ENCODE measurements around the gene IFNGR1. TPM values are rescaled to one million over a fixed set of nuclear protein-coding genes. Genes with fewer than 3 reads are reported as not detected.

IFNGR1 gene
- total and polyA plus RNA-seq, 2 of the 13 experiments (the other 11 are each of a cell fraction or from before 2014, with no cell fraction given), result 82.8 to 87.8 TPM

DNA sequence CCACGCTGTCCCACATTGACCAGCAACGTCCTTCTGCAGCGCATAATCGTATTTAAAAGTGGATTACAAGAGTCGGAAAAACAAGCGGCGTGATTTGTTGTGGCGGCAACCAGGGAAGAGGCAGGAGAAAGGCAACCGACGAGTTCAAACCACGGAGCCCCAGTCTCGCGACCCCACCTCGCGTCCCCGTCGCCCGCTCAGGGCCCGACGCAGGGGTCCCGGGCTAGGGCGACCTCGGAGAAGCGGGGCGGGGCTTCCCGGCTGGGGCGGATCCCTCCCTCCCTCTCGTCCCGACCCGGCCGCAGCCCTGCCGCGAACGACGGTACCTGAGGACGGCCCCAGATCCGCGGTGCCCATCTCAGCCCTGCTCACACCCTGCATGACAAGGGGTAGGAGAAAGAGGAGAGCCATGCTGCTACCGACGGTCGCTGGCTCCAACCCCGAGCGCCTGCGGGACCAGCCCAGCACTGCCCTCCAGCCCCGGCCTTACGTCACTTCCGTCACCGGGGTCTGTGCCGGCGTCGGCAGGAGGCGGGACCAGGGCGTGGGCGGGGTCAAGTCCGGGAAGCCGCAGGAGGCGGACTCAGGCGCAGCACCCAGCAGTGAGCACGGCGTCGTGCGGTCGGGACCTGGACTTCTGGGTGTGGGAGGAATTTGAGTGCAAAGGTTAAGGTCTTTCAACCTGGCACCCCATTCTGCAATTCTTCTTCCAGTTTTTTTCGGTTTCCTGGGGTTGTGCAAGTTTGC is at the start of gene IFNGR1 (continued):
- TF ChIP-seq ZBTB34 (CRISPR knock-in tag; IDR thresholded peaks at IDR 0.05), result 0 out of 2 replicates have a peak, but pooled peaks have one; percentile 54
- TF ChIP-seq ZNF275 (CRISPR knock-in tag; IDR thresholded peaks at IDR 0.05; ENCODE audit: borderline replicate concordance), result 0 out of 2 replicates have a peak, but pooled peaks have one; percentile 76
- peak; percentile 91 for TF ChIP-seq ZMYM4 (CRISPR knock-in tag; IDR thresholded peaks at IDR 0.05)
- peak; percentile 80 for TF ChIP-seq MED13 (CRISPR knock-in tag; IDR thresholded peaks at IDR 0.05)
- TF ChIP-seq HMGXB4 (CRISPR knock-in tag; IDR thresholded peaks at IDR 0.05; ENCODE audit: borderline replicate concordance in 1 of 2, low read depth in 1 of 2), result peak; percentile 75 to 94
- peak; percentile 69; the same call in 1 of the 2 replicates for TF ChIP-seq ZNF337 (CRISPR knock-in tag; IDR thresholded peaks at IDR 0.05; ENCODE audit: borderline replicate concordance, low read depth)
- peak; percentile 75; the same call in 1 of the 2 replicates for TF ChIP-seq ZNF704 (CRISPR knock-in tag; IDR thresholded peaks at IDR 0.05; ENCODE audit: borderline replicate concordance)
- peak; percentile 94 for TF ChIP-seq ARID5B (CRISPR knock-in tag; IDR thresholded peaks at IDR 0.05)
- TF ChIP-seq ZNF619 (CRISPR knock-in tag; IDR thresholded peaks at IDR 0.05), result peak; percentile 91
- TF ChIP-seq RFX1 (IDR thresholded peaks at IDR 0.05), result no peak
- TF ChIP-seq ZNF124 (CRISPR knock-in tag; IDR thresholded peaks at IDR 0.05), result no peak; the same call in 1 of the 2 replicates
- TF ChIP-seq, protein P1, sequence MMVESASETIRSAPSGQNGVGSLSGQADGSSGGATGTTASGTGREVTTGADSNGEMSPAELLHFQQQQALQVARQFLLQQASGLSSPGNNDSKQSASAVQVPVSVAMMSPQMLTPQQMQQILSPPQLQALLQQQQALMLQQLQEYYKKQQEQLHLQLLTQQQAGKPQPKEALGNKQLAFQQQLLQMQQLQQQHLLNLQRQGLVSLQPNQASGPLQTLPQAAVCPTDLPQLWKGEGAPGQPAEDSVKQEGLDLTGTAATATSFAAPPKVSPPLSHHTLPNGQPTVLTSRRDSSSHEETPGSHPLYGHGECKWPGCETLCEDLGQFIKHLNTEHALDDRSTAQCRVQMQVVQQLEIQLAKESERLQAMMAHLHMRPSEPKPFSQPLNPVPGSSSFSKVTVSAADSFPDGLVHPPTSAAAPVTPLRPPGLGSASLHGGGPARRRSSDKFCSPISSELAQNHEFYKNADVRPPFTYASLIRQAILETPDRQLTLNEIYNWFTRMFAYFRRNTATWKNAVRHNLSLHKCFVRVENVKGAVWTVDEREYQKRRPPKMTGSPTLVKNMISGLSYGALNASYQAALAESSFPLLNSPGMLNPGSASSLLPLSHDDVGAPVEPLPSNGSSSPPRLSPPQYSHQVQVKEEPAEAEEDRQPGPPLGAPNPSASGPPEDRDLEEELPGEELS (CRISPR knock-in tag; IDR thresholded peaks at IDR 0.05), result peak; percentile 64; the same call in 1 of the 2 replicates
- TF ChIP-seq ZUFSP (CRISPR knock-in tag; IDR thresholded peaks at IDR 0.05; ENCODE audit: borderline replicate concordance), result no peak

Measured in HepG2 (cell line).